Upper lobe of left lung (tissue), 6 donors: ENCODE measurements around the gene ZNHIT2. TPM values are rescaled to one million over a fixed set of nuclear protein-coding genes. Genes with fewer than 3 reads are reported as not detected.

Experiments used
- ATAC-seq, 2 donors: fragments of 200-7000 bp; cut with Tn5 transposase; one replicate each; pipeline ENCODE4 v1.9.1; 2022; ENCODE audit warnings: mild to moderate bottlenecking in 2 of 2, moderate library complexity in 2 of 2; ENCODE audit not compliant: low FRiP score in 2 of 2
- DNase-seq, 2 donors: peaks; one replicate each; pipeline ENCODE4 v3.0.0-alpha.2; 2019 to 2020
- H3K27ac ChIP-seq, 4 donors: fragments of 200-600 bp; sonication (generic); one replicate each; pipeline ENCODE4 v1.5.1; 2016 to 2019
- H3K27me3 ChIP-seq, 4 donors: fragments of 200-600 bp; sonication (generic); one replicate each; pipeline ENCODE4 v1.5.1; 2017 to 2019
- H3K36me3 ChIP-seq, 4 donors: fragments of 200-600 bp; sonication (generic); one replicate each; pipeline ENCODE4 v1.5.1; 2016 to 2019
- H3K4me1 ChIP-seq, 4 donors: fragments of 200-600 bp; sonication (generic); one replicate each; pipeline ENCODE4 v1.5.1; 2018 to 2019
- H3K4me3 ChIP-seq, 4 donors: fragments of 200-600 bp; sonication (generic); one replicate each; pipeline ENCODE4 v1.5.1; 2017 to 2019; ENCODE audit warnings: mild to moderate bottlenecking in 2 of 4, moderate library complexity in 1 of 4
- H3K9me3 ChIP-seq, 4 donors: fragments of 200-600 bp; sonication (generic); one replicate each; pipeline ENCODE4 v1.5.1; 2018 to 2019
- EP300 ChIP-seq, 4 donors: sonication (generic); formaldehyde crosslinking; IDR thresholded peaks; one replicate each; pipeline ENCODE4 v1.5.1; 2017; ENCODE audit warnings: antibody characterized with exemption in 4 of 4, control low read depth in 2 of 4
- POLR2A ChIP-seq, 4 donors: fragments of 450-650 bp; IDR thresholded peaks; one replicate each; pipeline ENCODE4 v1.5.1; 2016 to 2017; ENCODE audit warnings: antibody characterized with exemption in 4 of 4, mild to moderate bottlenecking in 2 of 4
- POLR2AphosphoS5 ChIP-seq, 2 donors: sonication (generic); formaldehyde crosslinking; IDR thresholded peaks; one replicate each; pipeline ENCODE4 v1.5.1; 2017; ENCODE audit warnings: antibody characterized with exemption in 2 of 2
- WGBS, 2 donors: methylation state at CpG; one replicate each; pipeline ENCODE4 v1.1.5; 2017 to 2018; 5-methylcytosine and 5-hydroxymethylcytosine counted together
- total RNA-seq, 6 donors: library from RNA; depleted of rRNA in 4 of 6; stranded (reverse); fragments of >200 nt in 4 of 6; gene quantifications; one replicate each; pipeline versions ENCODE4 v1.1.0 to v1.2.1, GENCODE V29; 2016 to 2021
- TF ChIP-seq, protein P1 (sequence below), 6 experiments: fragments of 450-650 bp in 4 of 6; fragments of 200-600 bp in 2 of 6; sonication (generic) in 2 of 6; IDR thresholded peaks; one replicate each; pipeline ENCODE4 v1.5.1; 2016 to 2019; ENCODE audit warnings: antibody characterized with exemption in 6 of 6
- donor health status: DM: no; HTN: no; CAD: no; lungs with moderate emphysema.
- donor health status: DM: no; HTN: yes; CAD: no; lungs with severe emphysema.

ZNHIT2 gene
- total RNA-seq, 6 donors from 2014 or later: 12.6 to 28.5 (median 15.2) TPM

DNA sequence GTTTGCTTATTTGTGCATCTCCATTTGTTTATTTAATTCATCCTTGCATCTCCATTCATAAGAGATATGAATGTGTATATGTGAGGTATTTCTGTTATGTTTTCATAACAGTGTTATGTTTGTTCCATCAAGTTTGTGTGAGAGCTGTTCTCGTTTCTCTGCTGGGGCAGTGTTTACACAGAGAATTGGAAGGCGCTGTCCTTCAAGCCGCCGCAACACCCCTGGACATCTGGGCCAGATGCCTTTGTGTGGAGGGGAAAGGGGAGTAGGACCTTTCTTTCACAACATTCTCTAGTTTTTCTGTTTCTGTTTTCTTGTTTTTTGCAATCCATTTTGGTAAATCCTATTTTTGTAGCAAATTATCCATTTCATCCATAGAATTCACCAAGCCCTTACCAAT is 12.9 kb downstream of the ZNHIT2 start:
- 70 to 73% methylated on average over 4 of the region's 4 CpGs for WGBS, 2 donors
- H3K27ac ChIP-seq: peak overlapping the region in 2 of 4 donors; percentile 19 to 25
- peaks cover 8 to 29% (median 22%) of the 10 kb centered on the region in 4 donors for H3K36me3 ChIP-seq
- H3K27me3 ChIP-seq: no peaks in the 10 kb centered on the region
- no peaks in the 10 kb centered on the region for H3K9me3 ChIP-seq
- H3K4me3 ChIP-seq: no peak overlapping the region
- DNase-seq (no peak), ATAC-seq (no peak)
- peaks cover 8 to 39% (median 14%) of the 10 kb centered on the region in 4 donors for H3K4me1 ChIP-seq
- TF ChIP-seq POLR2A (IDR thresholded peaks at IDR 0.05): no peak
- TF ChIP-seq POLR2AphosphoS5 (IDR thresholded peaks at IDR 0.05): no peak
- TF ChIP-seq EP300 (IDR thresholded peaks at IDR 0.05): no peak
- TF ChIP-seq, protein P1, sequence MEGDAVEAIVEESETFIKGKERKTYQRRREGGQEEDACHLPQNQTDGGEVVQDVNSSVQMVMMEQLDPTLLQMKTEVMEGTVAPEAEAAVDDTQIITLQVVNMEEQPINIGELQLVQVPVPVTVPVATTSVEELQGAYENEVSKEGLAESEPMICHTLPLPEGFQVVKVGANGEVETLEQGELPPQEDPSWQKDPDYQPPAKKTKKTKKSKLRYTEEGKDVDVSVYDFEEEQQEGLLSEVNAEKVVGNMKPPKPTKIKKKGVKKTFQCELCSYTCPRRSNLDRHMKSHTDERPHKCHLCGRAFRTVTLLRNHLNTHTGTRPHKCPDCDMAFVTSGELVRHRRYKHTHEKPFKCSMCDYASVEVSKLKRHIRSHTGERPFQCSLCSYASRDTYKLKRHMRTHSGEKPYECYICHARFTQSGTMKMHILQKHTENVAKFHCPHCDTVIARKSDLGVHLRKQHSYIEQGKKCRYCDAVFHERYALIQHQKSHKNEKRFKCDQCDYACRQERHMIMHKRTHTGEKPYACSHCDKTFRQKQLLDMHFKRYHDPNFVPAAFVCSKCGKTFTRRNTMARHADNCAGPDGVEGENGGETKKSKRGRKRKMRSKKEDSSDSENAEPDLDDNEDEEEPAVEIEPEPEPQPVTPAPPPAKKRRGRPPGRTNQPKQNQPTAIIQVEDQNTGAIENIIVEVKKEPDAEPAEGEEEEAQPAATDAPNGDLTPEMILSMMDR (IDR thresholded peaks at IDR 0.05): no peak

DNA sequence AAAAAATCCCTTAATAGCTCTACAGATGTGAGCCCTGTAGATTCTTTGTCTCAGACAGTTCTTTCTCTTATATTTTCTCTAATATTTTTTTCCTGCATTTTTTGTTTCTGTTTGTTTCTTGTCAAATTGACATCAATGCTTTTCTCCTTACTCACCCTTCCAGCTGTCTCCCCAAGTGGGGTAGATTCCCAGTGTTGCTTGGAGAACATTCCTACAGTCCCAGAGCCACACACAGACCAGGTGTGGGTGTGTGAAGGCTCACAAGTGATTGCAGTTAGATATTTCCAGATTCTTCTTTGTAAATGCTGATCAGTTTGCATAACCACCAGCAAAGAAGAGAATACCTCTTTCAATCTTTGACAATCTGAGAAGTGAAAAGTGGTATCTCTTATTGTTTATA is 14.0 kb downstream of the ZNHIT2 start:
- Histone ChIP-seq H3K4me3 (no peak overlapping the region), H3K4me1 (peaks cover 8 to 30% (median 11%) of the 10 kb centered on the region in 4 donors), H3K9me3 (no peaks in the 10 kb centered on the region), H3K27me3 (no peaks in the 10 kb centered on the region), H3K36me3 (peaks cover 8 to 21% (median 15%) of the 10 kb centered on the region in 4 donors), H3K27ac (no peak overlapping the region)
- DNase-seq: no peak
- TF ChIP-seq POLR2AphosphoS5 (IDR thresholded peaks at IDR 0.05): no peak
- TF ChIP-seq POLR2A (IDR thresholded peaks at IDR 0.05): no peak
- TF ChIP-seq, protein P1 (IDR thresholded peaks at IDR 0.05): no peak
- TF ChIP-seq EP300 (IDR thresholded peaks at IDR 0.05): no peak
- no peak for ATAC-seq

DNA sequence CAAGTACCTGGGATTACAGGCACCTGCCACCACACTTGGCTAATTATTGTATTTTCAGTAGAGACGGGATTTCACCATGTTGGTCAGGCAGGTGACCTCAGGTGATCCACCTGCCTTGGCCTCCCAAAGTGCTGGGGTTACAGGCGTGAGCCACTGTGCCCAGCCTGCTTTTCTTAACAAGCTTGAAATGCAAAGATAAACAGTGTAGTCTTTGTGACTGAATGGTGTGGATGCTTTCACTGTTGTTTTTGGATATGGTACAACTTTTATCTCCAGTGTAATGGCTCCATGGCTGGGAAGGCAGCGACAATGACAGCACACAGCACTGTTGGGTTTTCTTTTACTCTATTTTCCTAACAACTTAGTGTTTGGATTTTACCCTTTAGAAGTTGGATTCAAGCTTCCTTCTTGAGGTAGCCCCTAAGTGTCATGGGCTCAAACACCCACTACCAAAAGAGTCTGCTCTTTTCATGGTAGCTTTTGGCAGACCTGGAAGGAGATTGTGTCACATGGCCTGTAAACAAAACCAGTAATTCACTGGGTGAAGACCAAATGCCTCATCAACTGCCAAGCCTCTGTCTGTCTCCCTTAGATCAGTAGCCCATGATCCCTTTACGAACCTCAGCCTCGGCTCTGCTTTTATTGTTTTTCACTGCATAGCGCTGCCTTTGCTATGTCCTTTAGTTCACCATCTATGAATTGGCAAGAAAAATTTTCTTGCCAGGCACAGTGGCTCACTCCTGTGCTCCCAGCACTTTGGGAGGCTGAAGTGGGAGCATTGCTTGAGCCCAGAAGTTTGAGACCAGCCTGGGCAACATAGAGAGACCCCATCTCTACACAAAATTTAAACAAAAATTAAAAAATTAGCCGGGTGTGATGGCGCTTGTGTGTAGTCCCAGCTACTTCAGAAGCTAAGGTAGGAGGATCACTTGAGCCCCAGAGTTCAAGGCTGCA is 15.1 kb downstream of the ZNHIT2 start:
- Histone ChIP-seq H3K27me3 (no peaks in the 10 kb centered on the region), H3K36me3 (peaks cover 0 to 14% (median 7%) of the 10 kb centered on the region in 4 donors), H3K27ac (peak overlapping the region in 2 of 4 donors; percentile 7 to 61), H3K4me3 (no peak overlapping the region), H3K9me3 (no peaks in the 10 kb centered on the region), H3K4me1 (peaks cover 10 to 29% (median 13%) of the 10 kb centered on the region in 4 donors)
- no peak for TF ChIP-seq EP300 (IDR thresholded peaks at IDR 0.05)
- no peak for TF ChIP-seq POLR2AphosphoS5 (IDR thresholded peaks at IDR 0.05)
- TF ChIP-seq, protein P1 (IDR thresholded peaks at IDR 0.05): no peak
- DNase-seq: peak in 1 of 2 donors; percentile 31
- WGBS, 2 donors: 81 to 89% methylated on average over 8 of the region's 8 CpGs
- no peak for ATAC-seq

DNA sequence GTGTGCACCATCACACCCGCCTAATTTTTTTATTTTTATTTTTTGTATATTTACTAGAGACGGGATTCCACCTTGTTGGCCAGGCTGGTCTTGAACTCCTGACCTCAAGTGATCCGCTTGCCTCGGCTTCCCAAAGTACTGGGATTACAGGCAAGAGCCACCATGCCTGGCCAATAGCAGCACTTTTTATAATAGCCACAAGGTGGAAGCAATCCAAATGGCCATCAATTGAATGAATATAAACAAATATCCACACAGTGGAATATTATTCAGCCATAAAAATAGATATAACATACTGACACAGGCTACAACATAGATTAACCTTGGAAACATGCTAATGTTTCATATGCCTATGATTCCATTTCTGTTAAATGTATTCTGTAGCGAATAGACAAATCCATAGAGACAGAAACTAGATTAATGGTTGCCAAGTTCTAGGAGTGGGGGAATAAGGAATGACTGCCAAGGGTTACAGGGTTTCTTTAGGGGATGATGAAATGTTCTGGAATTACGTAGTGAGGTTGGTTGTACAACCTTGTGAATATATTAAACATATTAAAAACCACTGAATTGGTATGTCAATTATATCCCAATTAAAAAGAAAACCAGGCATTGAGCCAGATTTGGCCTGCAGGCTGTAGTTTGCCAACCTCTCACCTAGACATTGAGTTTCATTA is 16.7 kb downstream of the ZNHIT2 start:
- Histone ChIP-seq H3K27me3 (no peaks in the 10 kb centered on the region), H3K4me3 (no peak overlapping the region), H3K27ac (peak overlapping the region in 2 of 4 donors; percentile 12 to 61), H3K36me3 (peaks cover 0 to 10% (median 5%) of the 10 kb centered on the region in 4 donors), H3K9me3 (peaks cover 0 to 3% (median 0%) of the 10 kb centered on the region in 4 donors), H3K4me1 (peaks cover 19 to 39% (median 24%) of the 10 kb centered on the region in 4 donors)
- DNase-seq (no peak), ATAC-seq (no peak)
- TF ChIP-seq POLR2A (IDR thresholded peaks at IDR 0.05) (no peak), EP300 (IDR thresholded peaks at IDR 0.05) (no peak), POLR2AphosphoS5 (IDR thresholded peaks at IDR 0.05) (no peak)
- TF ChIP-seq, protein P1 (IDR thresholded peaks at IDR 0.05): no peak
- 85 to 89% methylated on average over 6 of the region's 6 CpGs for WGBS, 2 donors
